Measurements from ENCODE around the gene ITFG2. TPM values are rescaled to one million over a fixed set of nuclear protein-coding genes. Genes with fewer than 3 reads are reported as not detected.

ITFG2 gene
- total RNA-seq, 2 experiments from 2014 or later = 43.5 to 48.2 TPM

DNA sequence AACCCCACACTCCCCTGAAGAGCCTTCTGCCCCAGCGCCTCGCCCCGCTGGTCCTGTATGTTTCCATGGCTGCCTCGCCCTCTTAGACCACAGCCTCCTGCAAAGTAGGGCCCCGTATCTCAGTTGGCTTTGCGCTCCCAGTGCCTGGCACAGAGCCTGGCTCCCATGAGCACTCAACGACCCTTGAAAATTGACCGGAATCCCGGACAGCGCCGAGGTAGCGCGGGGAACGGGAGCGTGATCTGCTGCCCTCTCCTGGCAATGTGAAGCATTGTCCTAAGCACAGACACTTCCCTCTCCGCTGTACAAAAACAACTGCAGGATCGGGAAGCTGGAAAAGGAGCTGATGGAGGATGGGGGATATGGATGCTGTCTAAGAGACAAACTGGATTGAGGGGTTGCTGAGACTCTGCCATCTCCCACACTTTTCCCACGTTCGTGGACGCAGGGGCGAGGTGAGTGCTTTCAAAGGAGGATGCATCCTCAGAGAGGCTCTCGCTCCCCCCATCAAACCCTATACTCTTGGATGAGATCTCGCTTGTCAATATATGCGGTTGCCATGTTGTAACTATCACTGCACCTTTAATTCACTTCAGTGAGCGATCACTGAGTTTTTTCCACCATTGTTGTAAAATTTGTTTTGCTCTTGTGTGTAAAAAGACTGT is 28.4 kb upstream of the ITFG2 start:
- peak overlapping the region; percentile 57 for H3K4me3 Mint-ChIP-seq
- POLR2A ChIA-PET = no interaction called here
- peaks cover 24% of the 10 kb centered on the region for H3K27me3 Mint-ChIP-seq
- H3K4me1 Mint-ChIP-seq = peaks cover 13% of the 10 kb centered on the region
- peak; percentile 52 for DNase-seq
- H3K27ac Mint-ChIP-seq = no peak overlapping the region
- H3K9me3 Mint-ChIP-seq = no peaks in the 10 kb centered on the region
- CTCF ChIA-PET = interaction anchor here (0.6 to 2.2 kb wide), 6 partner anchors 11 to 122 kb away, joined by 3 to 9 read pairs (median 4); partner anchors contain the start of gene FKBP4
- H3K36me3 Mint-ChIP-seq (ENCODE audit: low read depth) = no peaks in the 10 kb centered on the region

DNA sequence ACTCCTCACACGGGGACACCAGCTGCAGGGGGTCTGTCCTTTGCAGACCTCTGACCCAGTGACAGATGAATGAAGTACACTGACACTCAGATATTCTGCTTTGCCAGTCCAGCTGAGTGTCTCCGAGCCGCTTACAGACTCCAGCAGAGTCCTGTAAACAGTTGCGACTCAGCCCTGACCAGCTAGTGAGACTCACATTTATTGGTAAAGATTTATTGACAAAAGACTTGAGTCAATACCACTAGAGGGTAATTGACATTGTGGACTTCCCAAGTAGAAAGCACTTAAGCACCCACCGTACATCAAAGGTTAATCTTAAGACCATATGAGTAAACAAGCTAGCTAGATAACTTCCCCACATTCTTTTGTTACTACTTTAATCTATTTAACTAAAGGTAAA is 27.5 kb upstream of the ITFG2 start:
- H3K36me3 Mint-ChIP-seq (ENCODE audit: low read depth) = no peaks in the 10 kb centered on the region
- no peak overlapping the region for H3K4me3 Mint-ChIP-seq
- peaks cover 13% of the 10 kb centered on the region for H3K4me1 Mint-ChIP-seq
- H3K9me3 Mint-ChIP-seq = no peaks in the 10 kb centered on the region
- no peak overlapping the region for H3K27ac Mint-ChIP-seq
- H3K27me3 Mint-ChIP-seq = peaks cover 24% of the 10 kb centered on the region
- POLR2A ChIA-PET = no interaction called here
- DNase-seq = no peak
- CTCF ChIA-PET = interaction anchor here (1.2 to 2.2 kb wide), 3 partner anchors 10 to 102 kb away, joined by 3 to 9 read pairs (median 8); partner anchors contain the start of gene FKBP4

DNA sequence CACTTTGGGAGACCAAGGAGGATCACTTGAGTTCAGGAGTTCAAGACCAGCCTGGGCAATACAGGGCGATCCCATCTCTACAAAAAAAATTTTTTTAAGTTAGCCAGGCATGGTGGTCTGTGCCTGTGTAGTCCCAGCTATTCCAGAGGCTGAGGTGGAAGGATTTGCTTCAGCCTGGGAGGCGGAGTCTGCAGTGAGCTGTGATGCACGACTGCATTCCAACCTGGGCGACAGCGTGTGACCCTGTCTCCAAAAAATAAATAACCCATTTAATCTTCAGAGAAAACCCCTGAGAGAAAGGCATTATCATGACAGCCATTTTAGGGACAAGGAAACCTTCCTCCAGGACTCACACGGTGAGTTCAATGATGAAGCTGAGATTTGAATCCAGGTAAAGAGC is 21.4 kb upstream of the ITFG2 start:
- H3K27ac Mint-ChIP-seq = no peak overlapping the region
- no peak overlapping the region for H3K4me3 Mint-ChIP-seq
- no peaks in the 10 kb centered on the region for H3K36me3 Mint-ChIP-seq (ENCODE audit: low read depth)
- ChIA-PET POLR2A (no interaction called here), CTCF (interaction anchor here (1.2 to 1.6 kb wide), 2 partner anchors 26 to 108 kb away, joined by 3 to 4 read pairs; no protein-coding TSS in a partner anchor)
- H3K4me1 Mint-ChIP-seq = peaks cover 4% of the 10 kb centered on the region
- no peak for DNase-seq
- no peaks in the 10 kb centered on the region for H3K9me3 Mint-ChIP-seq
- peaks cover 5% of the 10 kb centered on the region for H3K27me3 Mint-ChIP-seq

DNA sequence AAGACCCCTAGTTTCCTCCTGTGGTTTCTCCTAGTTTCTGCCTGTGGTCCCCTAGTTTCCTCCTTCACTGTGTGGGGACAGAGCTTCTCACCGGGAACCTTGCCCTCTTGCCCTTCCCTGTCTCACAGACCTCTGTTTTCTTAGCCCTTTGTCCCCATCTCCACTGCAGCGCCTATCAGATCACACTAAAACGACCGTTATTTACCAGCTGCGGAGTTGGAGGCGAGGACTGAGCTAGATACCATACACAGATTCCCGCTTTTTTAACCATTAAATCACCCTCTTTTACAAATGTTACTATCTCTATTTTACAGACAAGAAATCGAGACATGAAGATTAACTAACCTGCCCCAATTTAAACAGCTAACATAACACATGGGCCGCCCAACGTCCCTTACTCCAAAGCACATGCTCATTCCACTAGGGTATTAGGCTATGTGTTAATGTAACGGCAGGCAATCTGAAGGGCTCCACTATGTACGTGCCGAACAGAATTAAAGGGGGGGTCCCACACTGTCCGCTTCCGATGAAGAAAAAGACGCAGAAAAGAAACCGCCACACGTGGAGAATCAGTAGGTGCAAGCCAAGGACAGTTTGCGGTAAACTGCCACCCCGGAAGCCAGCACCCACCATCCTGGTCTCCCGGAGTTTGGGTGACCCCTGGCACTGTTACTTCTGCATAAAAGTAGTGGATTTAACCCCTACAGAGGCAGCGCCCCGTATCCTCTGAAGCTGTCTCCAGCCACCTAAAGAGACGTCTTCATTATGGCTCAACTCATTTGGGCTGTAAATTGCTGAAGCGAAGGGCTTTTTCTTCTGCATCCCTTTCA is 19.6 kb upstream of the ITFG2 start:
- Mint-ChIP-seq H3K4me3 (peak overlapping the region; percentile 82), H3K36me3 (ENCODE audit: low read depth) (peaks cover 9% of the 10 kb centered on the region), H3K27ac (peak overlapping the region; percentile 34), H3K4me1 (peaks cover 18% of the 10 kb centered on the region), H3K27me3 (peaks cover 5% of the 10 kb centered on the region), H3K9me3 (no peaks in the 10 kb centered on the region)
- POLR2A ChIA-PET = no interaction called here
- CTCF ChIA-PET = no interaction called here
- DNase-seq = no peak

DNA sequence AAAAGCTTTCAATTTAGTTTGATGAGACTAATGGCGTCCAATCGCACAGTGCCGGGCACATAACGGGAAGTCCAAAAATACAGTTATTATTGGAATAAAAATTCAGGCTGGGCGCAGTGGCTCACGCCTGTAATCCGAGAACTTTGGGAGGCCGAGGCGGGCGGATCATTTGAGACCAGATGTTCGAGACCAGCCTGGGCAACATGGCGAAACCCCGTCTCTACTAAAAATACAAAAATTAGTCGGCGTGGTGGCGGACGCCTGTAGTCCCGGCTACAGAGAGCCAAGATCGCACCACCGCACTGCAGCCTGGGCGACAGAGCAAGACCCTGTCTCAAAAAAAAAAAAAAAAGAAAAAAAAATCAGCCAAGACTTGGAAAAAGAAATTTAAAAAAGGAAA is 18.9 kb upstream of the ITFG2 start:
- no peak for DNase-seq
- H3K27ac Mint-ChIP-seq = no peak overlapping the region
- H3K27me3 Mint-ChIP-seq = peaks cover 5% of the 10 kb centered on the region
- peak overlapping the region; percentile 82 for H3K4me3 Mint-ChIP-seq
- CTCF ChIA-PET = no interaction called here
- POLR2A ChIA-PET = no interaction called here
- peaks cover 14% of the 10 kb centered on the region for H3K36me3 Mint-ChIP-seq (ENCODE audit: low read depth)
- H3K4me1 Mint-ChIP-seq = peaks cover 18% of the 10 kb centered on the region
- no peaks in the 10 kb centered on the region for H3K9me3 Mint-ChIP-seq

DNA sequence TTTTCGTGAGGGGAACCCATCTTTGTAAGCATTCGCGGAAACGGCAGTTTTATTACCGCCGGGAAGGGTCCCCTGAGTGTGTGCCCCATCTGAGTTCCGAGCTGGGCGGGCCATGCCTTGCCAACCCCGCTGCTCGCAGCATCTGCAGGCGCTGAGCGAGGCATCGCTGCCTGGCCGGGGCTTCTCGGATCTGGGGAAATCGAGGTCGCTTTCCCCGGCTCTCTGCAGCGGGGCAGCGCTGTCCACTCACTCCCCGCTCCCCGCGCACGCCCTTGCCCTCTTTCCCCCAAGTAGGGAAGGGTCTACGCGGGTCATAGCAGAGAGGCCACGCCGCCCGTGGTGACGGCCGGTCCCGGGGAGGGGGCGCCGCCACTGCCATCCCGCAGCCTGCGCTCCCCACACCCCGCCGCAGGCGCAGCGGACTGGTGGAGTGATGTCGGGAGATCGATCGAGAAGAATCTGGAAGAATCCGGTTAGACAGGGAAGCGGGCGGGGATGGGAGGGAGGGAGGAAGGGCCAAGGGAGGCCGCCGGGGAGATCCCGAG is 18.2 kb upstream of the ITFG2 start:
- Mint-ChIP-seq H3K9me3 (no peaks in the 10 kb centered on the region), H3K4me3 (peak overlapping the region; percentile 82), H3K4me1 (peaks cover 18% of the 10 kb centered on the region), H3K27me3 (peaks cover 5% of the 10 kb centered on the region), H3K36me3 (ENCODE audit: low read depth) (peaks cover 21% of the 10 kb centered on the region), H3K27ac (peak overlapping the region; percentile 50)
- DNase-seq = no peak
- CTCF ChIA-PET = interaction anchor here (0.5 to 1.1 kb wide), 2 partner anchors 10 to 1116 kb away, joined by 4 to 8 read pairs; no protein-coding TSS in a partner anchor
- POLR2A ChIA-PET = no interaction called here

DNA sequence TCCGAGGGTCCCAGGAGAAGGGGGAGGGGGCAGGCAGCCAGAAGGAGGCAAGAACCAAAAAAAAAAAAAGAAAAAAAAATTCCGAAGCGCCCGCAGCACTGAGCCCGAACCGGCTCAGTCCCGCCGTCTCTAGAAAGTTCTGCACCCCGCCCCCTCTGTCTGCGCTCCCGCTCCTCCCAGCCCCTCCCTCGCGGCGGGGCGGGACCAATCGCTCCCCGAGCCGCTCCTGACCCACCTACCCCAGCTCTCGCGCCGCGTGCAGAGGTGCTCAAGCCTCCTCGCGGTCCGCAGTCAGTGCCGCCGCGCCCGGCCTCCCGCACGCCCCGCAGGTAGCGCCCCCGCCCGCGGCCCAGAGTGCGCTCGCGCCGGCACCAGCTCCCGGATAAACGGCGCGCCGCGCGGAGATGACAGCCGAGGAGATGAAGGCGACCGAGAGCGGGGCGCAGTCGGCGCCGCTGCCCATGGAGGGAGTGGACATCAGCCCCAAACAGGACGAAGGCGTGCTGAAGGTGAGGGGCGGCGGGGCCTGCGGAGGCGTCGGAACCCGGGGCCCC is 17.7 kb upstream of the ITFG2 start, which contains the start of gene FKBP4:
Gene FKBP4 (plus strand): TSS at position 235 of the 554 bp plus-strand sequence. CDS start 170 bp downstream, at position 405.
- DNase-seq = peak; percentile 90
- CTCF ChIA-PET = interaction anchor here (1.1 kb wide), 1 partner anchor 11 kb away, joined by 8 read pairs; no protein-coding TSS in a partner anchor
- POLR2A ChIA-PET = no interaction called here
- peaks cover 19% of the 10 kb centered on the region for H3K4me1 Mint-ChIP-seq
- peaks cover 5% of the 10 kb centered on the region for H3K27me3 Mint-ChIP-seq
- peaks cover 26% of the 10 kb centered on the region for H3K36me3 Mint-ChIP-seq (ENCODE audit: low read depth)
- H3K4me3 Mint-ChIP-seq = peak within 1 kb of the TSS; percentile 89
- H3K9me3 Mint-ChIP-seq = no peaks in the 10 kb centered on the region
- H3K27ac Mint-ChIP-seq = peak within 1 kb of the TSS; percentile 90

DNA sequence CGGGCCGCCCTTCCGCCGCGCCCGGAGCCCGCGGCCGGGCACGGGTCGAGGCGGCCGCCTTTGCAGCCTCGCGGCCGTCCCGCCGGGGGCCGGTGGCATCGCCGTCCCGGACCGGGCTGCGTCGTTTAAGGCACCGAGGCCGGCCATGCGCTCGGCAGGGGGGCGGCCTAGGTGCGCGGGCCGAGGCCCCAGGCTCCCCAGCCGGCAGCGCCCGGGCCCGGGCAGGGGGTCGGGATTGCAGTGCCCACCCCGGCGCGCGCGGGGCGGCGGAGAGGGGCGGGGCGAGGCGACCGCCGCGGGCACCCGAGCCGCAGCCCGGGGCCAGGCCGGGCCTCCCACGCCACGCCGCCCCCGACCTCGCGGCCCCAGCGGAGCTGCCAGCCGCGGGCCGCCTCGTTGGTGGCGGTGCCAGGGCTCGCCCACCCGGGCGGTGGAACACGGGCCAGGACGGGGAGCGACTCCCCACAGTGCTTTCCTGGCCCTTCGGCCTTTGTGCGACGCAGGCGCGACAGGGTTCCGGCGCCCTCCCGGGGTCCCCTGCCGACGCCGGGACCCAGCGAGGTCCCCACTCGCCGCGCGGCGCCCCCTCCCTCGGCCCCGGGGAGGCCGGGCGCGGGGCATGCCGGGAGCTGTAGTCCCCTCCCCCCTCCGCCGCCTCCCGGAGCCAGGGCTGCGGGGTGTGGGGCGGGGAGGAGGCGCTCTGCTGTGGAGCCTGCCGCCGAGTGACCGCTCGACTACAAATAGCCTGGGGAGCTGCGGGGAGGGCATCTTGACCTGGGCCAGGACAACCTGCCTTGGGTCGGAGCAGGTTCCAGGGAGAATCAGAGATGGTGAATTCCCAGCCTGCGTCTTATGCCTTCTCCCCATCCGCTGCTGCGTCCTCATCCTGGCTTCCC is 16.9 kb upstream of the ITFG2 start:
- Mint-ChIP-seq H3K36me3 (ENCODE audit: low read depth) (peaks cover 33% of the 10 kb centered on the region), H3K4me1 (peaks cover 20% of the 10 kb centered on the region), H3K27me3 (peaks cover 5% of the 10 kb centered on the region), H3K4me3 (peak overlapping the region; percentile 89), H3K27ac (peak overlapping the region; percentile 90), H3K9me3 (no peaks in the 10 kb centered on the region)
- ChIA-PET CTCF (interaction anchor here (0.8 to 1.2 kb wide), 5 partner anchors 9 to 114 kb away, joined by 3 to 8 read pairs (median 3); no protein-coding TSS in a partner anchor), POLR2A (interaction anchor here (0.9 kb wide), 1 partner anchor 18 kb away, joined by 3 read pairs; no protein-coding TSS in a partner anchor)
- DNase-seq = peak; percentile 73

DNA sequence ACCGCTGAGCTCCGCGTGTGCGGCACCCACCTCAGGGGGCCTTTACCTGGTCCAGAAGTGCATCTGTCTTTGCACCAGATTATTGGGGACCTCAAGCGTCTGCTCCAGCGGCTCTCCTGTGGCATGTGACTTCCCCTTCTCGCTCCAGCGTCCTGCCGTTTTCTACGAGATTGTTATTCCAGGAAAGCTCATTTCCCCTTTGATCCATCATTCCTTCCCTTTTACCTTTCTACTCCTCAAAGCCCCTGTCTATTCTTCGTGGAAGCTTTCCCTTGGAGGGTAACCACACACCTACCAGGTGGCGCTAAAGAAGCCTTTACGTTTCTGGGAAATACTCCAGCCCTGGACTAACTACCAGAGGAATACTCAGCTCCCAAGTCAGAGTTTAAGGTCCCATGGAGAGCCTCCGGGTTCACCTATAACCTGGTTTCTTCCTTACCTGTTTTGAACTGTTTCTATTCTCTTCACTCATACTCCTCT is 16.2 kb upstream of the ITFG2 start:
- Mint-ChIP-seq H3K4me1 (peaks cover 20% of the 10 kb centered on the region), H3K9me3 (no peaks in the 10 kb centered on the region), H3K36me3 (ENCODE audit: low read depth) (peaks cover 39% of the 10 kb centered on the region), H3K27me3 (peaks cover 5% of the 10 kb centered on the region), H3K4me3 (peak overlapping the region; percentile 89), H3K27ac (peak overlapping the region; percentile 90)
- ChIA-PET CTCF (interaction anchor here (0.8 to 1.2 kb wide), 4 partner anchors 8 to 115 kb away, joined by 3 read pairs; no protein-coding TSS in a partner anchor), POLR2A (interaction anchor here (0.5 to 0.9 kb wide), 2 partner anchors 17 to 19 kb away, joined by 3 to 7 read pairs; no protein-coding TSS in a partner anchor)
- no peak for DNase-seq

DNA sequence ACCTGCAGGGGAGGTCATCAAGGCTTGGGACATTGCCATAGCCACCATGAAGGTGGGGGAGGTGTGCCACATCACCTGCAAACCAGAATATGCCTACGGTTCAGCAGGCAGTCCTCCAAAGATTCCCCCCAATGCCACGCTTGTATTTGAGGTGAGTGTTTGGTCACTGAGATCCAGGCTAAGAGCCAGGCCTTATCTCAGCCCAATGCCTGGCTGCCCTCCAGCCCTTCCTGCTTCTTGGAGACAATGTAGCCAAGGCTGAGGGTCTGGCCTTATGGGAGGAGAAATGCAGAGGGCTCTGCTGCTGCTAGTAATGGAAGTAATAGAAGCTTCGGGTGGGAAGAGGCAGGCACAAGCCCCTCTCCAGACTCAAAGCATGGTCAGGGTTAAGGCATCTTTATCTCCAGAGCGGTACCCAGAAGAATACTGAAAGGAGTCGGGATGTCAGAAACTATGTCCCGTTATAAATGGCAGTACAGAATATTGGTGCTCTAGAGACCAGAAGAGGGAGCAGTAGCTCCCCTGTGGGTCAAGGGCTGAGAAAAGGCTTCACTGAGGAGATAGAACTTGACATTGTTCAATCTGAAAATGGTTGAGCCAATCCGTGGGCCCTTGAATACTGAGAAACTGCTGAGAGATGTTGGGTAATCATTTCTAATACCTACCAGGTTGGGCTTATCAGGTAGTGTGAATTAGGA is 14.6 kb upstream of the ITFG2 start:
- CTCF ChIA-PET = interaction anchor here (1.7 kb wide), 1 partner anchor 12 kb away, joined by 6 read pairs; no protein-coding TSS in a partner anchor
- POLR2A ChIA-PET = no interaction called here

DNA sequence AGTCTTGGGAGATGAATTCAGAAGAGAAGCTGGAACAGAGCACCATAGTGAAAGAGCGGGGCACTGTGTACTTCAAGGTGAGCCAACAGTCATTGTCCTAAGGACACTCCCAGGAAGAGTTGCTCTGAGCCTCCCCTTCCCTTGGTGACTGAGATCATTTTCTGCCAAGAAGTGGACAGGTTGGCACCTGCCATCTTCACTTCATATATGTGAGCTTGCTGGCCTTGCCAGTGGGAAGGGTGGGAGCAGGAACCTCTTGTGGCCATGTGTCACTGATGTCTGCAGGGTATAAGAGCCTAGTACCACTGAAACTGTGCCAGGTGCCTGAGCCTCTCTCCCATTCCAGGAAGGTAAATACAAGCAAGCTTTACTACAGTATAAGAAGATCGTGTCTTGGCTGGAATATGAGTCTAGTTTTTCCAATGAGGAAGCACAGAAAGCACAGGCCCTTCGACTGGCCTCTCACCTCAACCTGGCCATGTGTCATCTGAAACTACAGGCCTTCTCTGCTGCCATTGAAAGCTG is 12.4 kb upstream of the ITFG2 start:
- Mint-ChIP-seq H3K4me3 (no peak overlapping the region), H3K4me1 (peaks cover 18% of the 10 kb centered on the region), H3K9me3 (no peaks in the 10 kb centered on the region), H3K27ac (no peak overlapping the region), H3K27me3 (no peaks in the 10 kb centered on the region), H3K36me3 (ENCODE audit: low read depth) (peaks cover 59% of the 10 kb centered on the region)
- ChIA-PET POLR2A (no interaction called here), CTCF (interaction anchor here (0.9 kb wide), 1 partner anchor 14 kb away, joined by 3 read pairs; no protein-coding TSS in a partner anchor)
- no peak for DNase-seq

More for the DNA sequence above, 14.6 kb upstream of the ITFG2 start:
- Mint-ChIP-seq H3K27me3 (peaks cover 2% of the 10 kb centered on the region), H3K4me3 (no peak overlapping the region), H3K27ac (no peak overlapping the region), H3K9me3 (no peaks in the 10 kb centered on the region), H3K36me3 (ENCODE audit: low read depth) (peaks cover 47% of the 10 kb centered on the region), H3K4me1 (peaks cover 20% of the 10 kb centered on the region)
- no peak for DNase-seq
